OCI-LY7 (cell line): ENCODE measurements around the gene MACROD2.

ENCODE experiments used
- CTCF ChIP-seq: fragments of 200-600 bp; sonication (generic); conservative IDR thresholded peaks from 2 replicates; pipeline ENCODE4 v1.5.1; 2014; ENCODE audit warnings: mild to moderate bottlenecking, antibody characterized with exemption, low read length, moderate library complexity, mixed read lengths
- EZH2phosphoT487 ChIP-seq: fragments of 200-600 bp; sonication (generic); IDR thresholded peaks from 2 replicates; pipeline ENCODE4 v1.6.1; 2018; ENCODE audit warnings: low read depth, borderline replicate concordance, mild to moderate bottlenecking, mixed run types, antibody characterized with exemption, low read length, moderate library complexity, mixed read lengths

DNA sequence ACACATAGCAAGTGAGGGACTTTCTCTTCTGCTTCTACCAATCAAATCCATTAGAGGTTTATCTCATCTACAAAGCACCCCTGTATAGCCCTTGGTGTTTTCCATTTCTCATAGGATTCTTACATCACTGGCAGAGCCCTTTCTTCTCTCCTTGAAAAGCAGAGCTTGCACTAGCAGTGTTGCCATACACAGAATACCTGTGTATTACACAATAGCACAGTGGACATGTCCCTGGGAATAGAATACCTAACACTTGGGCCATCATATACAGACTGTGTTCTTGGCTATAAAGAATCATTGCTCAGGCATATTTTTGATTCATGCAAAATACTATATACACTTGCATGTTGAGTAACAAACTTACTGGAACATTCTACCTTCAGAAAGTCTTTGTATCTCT, 1996.0 kb downstream of the MACROD2 start:
- TF ChIP-seq EZH2phosphoT487 (no peak), CTCF (no peak)
